HCT116 (cell line): ENCODE data around the gene ACTR3. TPM values are rescaled to one million over a fixed set of nuclear protein-coding genes. Genes with fewer than 3 reads are reported as not detected.

Experiments
- ATAC-seq: fragments of 200-7000 bp; cut with Tn5 transposase; 2 replicates; pipeline ENCODE4 v1.9.1; 2020; ENCODE audit warnings: mild to moderate bottlenecking, moderate library complexity
- BruUV-seq: library from RNA; stranded (reverse); fragments of 400-500 nt; replicated peaks from 2 replicates; lab custom pipeline; 2021; lab: Mats Ljungman, UMichigan
- CTCF ChIA-PET: fragments of 300-600 bp; sonication (Branson Sonifier 250); formaldehyde crosslinking; loops from one replicate; lab custom pipeline; 2021; ENCODE audit warnings: antibody characterized with exemption; lab: Charles Lee
- POLR2A ChIA-PET: fragments of 300-600, 350-600 bp; sonication (Branson Sonifier 250); formaldehyde crosslinking; loops from one replicate; lab custom pipeline; 2021; ENCODE audit warnings: antibody characterized with exemption; lab: Charles Lee
- RAD21 ChIA-PET, 2 experiments: fragments of 300-600 bp; sonication (Branson Sonifier 250); formaldehyde crosslinking; loops; one replicate each; lab custom pipeline; 2023; ENCODE audit warnings: low total read pairs in 2 of 2; ENCODE audit not compliant: uncharacterized antibody in 2 of 2, unreplicated experiment in 2 of 2, low non-redundant PET in 1 of 2; lab: Charles Lee
- DNase-seq: peaks from one replicate; pipeline ENCODE4 v3.0.0-alpha.2; 2010; ENCODE audit warnings: low read depth, low spot score
- H2AFZ ChIP-seq: fragments of 200-600 bp; shearing (Covaris generic), sonication (generic); 2 replicates; pipeline ENCODE4 v1.6.1; 2017; ENCODE audit warnings: low read depth, mixed run types, mixed read lengths, antibody characterized with exemption, low read length; ENCODE audit not compliant: poor library complexity, severe bottlenecking
- H3K27ac ChIP-seq: 2 replicates; pipeline ENCODE4 v1.5.1; 2012; ENCODE audit warnings: low read depth, low read length
- H3K27me3 ChIP-seq: fragments of 200-600 bp; sonication (generic); 2 replicates; pipeline ENCODE4 v1.6.1; 2016; ENCODE audit warnings: mixed run types, low read length, mixed read lengths; ENCODE audit not compliant: insufficient read depth
- H3K36me3 ChIP-seq, 2 experiments: fragments of 200-500 bp in 1 of 2; fragments of 200-600 bp in 1 of 2; sonication (Bioruptor generic) in 1 of 2; sonication (generic) in 1 of 2; 2 replicates each; pipeline versions ENCODE4 v1.5.1 to v1.6.1; 2014 to 2016; ENCODE audit warnings: low read length in 2 of 2, inconsistent platforms in 1 of 2, mixed read lengths in 1 of 2, mixed run types in 1 of 2; ENCODE audit not compliant: insufficient read depth in 2 of 2, control insufficient read depth in 1 of 2
- H3K4me1 ChIP-seq, 2 experiments: fragments of 200-600 bp in 1 of 2; sonication (generic) in 1 of 2; 2 replicates each; pipeline versions ENCODE4 v1.5.1 to v1.6.1; 2012 to 2017; ENCODE audit warnings: low read length in 2 of 2, inconsistent platforms in 1 of 2, mild to moderate bottlenecking in 1 of 2, mixed read lengths in 1 of 2, mixed run types in 1 of 2, moderate library complexity in 1 of 2; ENCODE audit not compliant: insufficient read depth in 2 of 2, control insufficient read depth in 1 of 2
- H3K4me2 ChIP-seq: fragments of 200-600 bp; sonication (generic); 2 replicates; pipeline ENCODE4 v1.6.1; 2017; ENCODE audit warnings: mixed run types, low read length, mixed read lengths
- H3K4me3 ChIP-seq, 2 experiments: fragments of 200-600 bp in 1 of 2; sonication (generic) in 1 of 2; replicated peaks in 1 of 2; 2 replicates each; pipeline ENCODE4 v1.5.1; 2011 to 2016; ENCODE audit warnings: low read length in 2 of 2, control low read depth in 1 of 2, low read depth in 1 of 2, mild to moderate bottlenecking in 1 of 2, mixed read lengths in 1 of 2, mixed run types in 1 of 2
- H3K79me2 ChIP-seq: fragments of 200-600 bp; sonication (generic); 2 replicates; pipeline ENCODE4 v1.6.1; 2017; ENCODE audit warnings: mild to moderate bottlenecking, mixed run types, low read length, moderate library complexity, mixed read lengths; ENCODE audit not compliant: insufficient read depth
- H3K9ac ChIP-seq: fragments of 200-600 bp; sonication (generic); 2 replicates; pipeline ENCODE4 v1.6.1; 2016; ENCODE audit warnings: low read length, mixed read lengths
- H3K9me2 ChIP-seq: fragments of 200-600 bp; sonication (generic), shearing (Covaris generic); 2 replicates; pipeline ENCODE4 v1.6.1; 2017; ENCODE audit warnings: mixed run types, mild to moderate bottlenecking, moderate library complexity; ENCODE audit not compliant: insufficient read depth
- H3K9me3 ChIP-seq, 2 experiments: fragments of 200-500 bp in 1 of 2; fragments of 200-600 bp in 1 of 2; sonication (Bioruptor generic) in 1 of 2; sonication (generic) in 1 of 2; 2 replicates each; pipeline ENCODE4 v1.6.1; 2014 to 2017; ENCODE audit warnings: low read length in 2 of 2, mixed read lengths in 2 of 2, inconsistent platforms in 1 of 2, low read depth in 1 of 2, mild to moderate bottlenecking in 1 of 2, mixed run types in 1 of 2, moderate library complexity in 1 of 2; ENCODE audit not compliant: control insufficient read depth in 1 of 2, insufficient read depth in 1 of 2
- H4K20me1 ChIP-seq: fragments of 200-600 bp; sonication (generic), shearing (Covaris generic); 2 replicates; pipeline ENCODE4 v1.6.1; 2017; ENCODE audit warnings: mixed run types, mild to moderate bottlenecking, moderate library complexity; ENCODE audit not compliant: insufficient read depth
- CTCF ChIP-seq, 3 experiments: fragments of 200-600 bp in 1 of 3; sonication (generic) in 1 of 3; IDR thresholded peaks in 2 of 3; conservative IDR thresholded peaks in 1 of 3; 2 replicates each; pipeline ENCODE4 v1.5.1; 2012 to 2017; ENCODE audit warnings: low read depth in 2 of 3, low read length in 2 of 3, antibody characterized with exemption in 1 of 3, borderline replicate concordance in 1 of 3, control low read depth in 1 of 3, mild to moderate bottlenecking in 1 of 3, mixed read lengths in 1 of 3, mixed run types in 1 of 3, moderate library complexity in 1 of 3; ENCODE audit not compliant: insufficient read depth in 1 of 3
- ELF1 ChIP-seq: IDR thresholded peaks from 2 replicates; pipeline ENCODE4 v1.6.1; 2012; ENCODE audit warnings: low read depth, borderline replicate concordance
- EZH2phosphoT487 ChIP-seq: fragments of 200-600 bp; IDR thresholded peaks from 2 replicates; pipeline ENCODE4 v1.6.1; 2018; ENCODE audit warnings: antibody characterized with exemption, borderline replicate concordance
- FOSL1 ChIP-seq: IDR thresholded peaks from 2 replicates; pipeline ENCODE4 v1.6.1; 2012; ENCODE audit warnings: low read depth
- JUND ChIP-seq: IDR thresholded peaks from 2 replicates; pipeline ENCODE4 v1.6.1; 2012
- POLR2AphosphoS5 ChIP-seq: IDR thresholded peaks from 2 replicates; pipeline ENCODE4 v1.6.1; 2011; ENCODE audit warnings: mild to moderate bottlenecking, low read depth, low read length, moderate library complexity
- RAD21 ChIP-seq: IDR thresholded peaks from 2 replicates; pipeline ENCODE4 v1.6.1; 2012; ENCODE audit warnings: low read depth, mild to moderate bottlenecking
- SIN3A ChIP-seq: IDR thresholded peaks from 2 replicates; pipeline ENCODE4 v1.6.1; 2012; ENCODE audit warnings: low read depth
- SP1 ChIP-seq: IDR thresholded peaks from 2 replicates; pipeline ENCODE4 v1.6.1; 2012; ENCODE audit warnings: low read depth
- SRF ChIP-seq: IDR thresholded peaks from 2 replicates; pipeline ENCODE4 v1.6.1; 2012; ENCODE audit warnings: low read depth
- YY1 ChIP-seq: IDR thresholded peaks from 2 replicates; pipeline ENCODE4 v1.6.1; 2011; ENCODE audit warnings: low read length, low read depth, moderate library complexity, mild to moderate bottlenecking; ENCODE audit not compliant: insufficient replicate concordance; ENCODE audit errors: extremely low read depth
- ZFX ChIP-seq: fragments of 450-650 bp; IDR thresholded peaks from 2 replicates; pipeline ENCODE4 v1.6.1; 2017
- ZNF274 ChIP-seq: fragments of 200-500 bp; sonication (Bioruptor generic); IDR thresholded peaks from 2 replicates; pipeline ENCODE4 v1.6.1; 2014; ENCODE audit warnings: mild to moderate bottlenecking, low read depth, low read length, inconsistent platforms
- intact Hi-C: fragments of 100-400 bp; cut with micrococcal nuclease; formaldehyde crosslinking; loops from 2 replicates; pipeline ENCODE4 v1.10.0; 2022
- total RNA-seq: library from RNA; stranded (reverse); gene quantifications from one replicate; pipeline ENCODE4 v1.2.1, GENCODE V29; 2021; ENCODE audit not compliant: unreplicated experiment
- TF ChIP-seq, protein P1 (sequence below): IDR thresholded peaks from 2 replicates; pipeline ENCODE4 v1.6.1; 2012
- TF ChIP-seq, protein P2 (sequence below): IDR thresholded peaks from 2 replicates; pipeline ENCODE4 v1.6.1; 2011; ENCODE audit warnings: mild to moderate bottlenecking, low read length, moderate library complexity; ENCODE audit not compliant: insufficient replicate concordance; ENCODE audit errors: extremely low read depth

The ACTR3 gene
- total RNA-seq, 1 experiment from 2014 or later = 232 TPM

GRCh38 chr2:113978524-113979190 is 88.8 kb downstream of the ACTR3 start:
- no peak for ATAC-seq
- ChIA-PET CTCF (interaction anchor here (2.8 kb wide), 1 partner anchor 13 kb away, joined by 9 read pairs; no protein-coding TSS in a partner anchor), RAD21 (interaction anchor here in 1 of 2 experiments (0.6 kb wide), 1 partner anchor 210 kb away, joined by 3 read pairs; no protein-coding TSS in a partner anchor), POLR2A (no interaction called here)
- no peaks in the 10 kb centered on the region for H3K36me3 ChIP-seq
- H3K9me2 ChIP-seq = no peaks in the 10 kb centered on the region
- no peaks in the 10 kb centered on the region for H3K79me2 ChIP-seq
- peaks cover 0 to 24% of the 10 kb centered on the region in 2 experiments; a peak in 1 of 4 replicates for H3K4me1 ChIP-seq
- H3K4me3 ChIP-seq = no peak overlapping the region; a peak in 1 of 4 replicates
- no peak for DNase-seq
- no peak overlapping the region for H2AFZ ChIP-seq
- H3K9ac ChIP-seq = no peak overlapping the region
- H3K4me2 ChIP-seq = peak overlapping the region; percentile 23; the same call in 1 of the 2 replicates
- H3K27ac ChIP-seq = peak overlapping the region; percentile 36
- intact Hi-C loops = no loop called here
- H3K9me3 ChIP-seq = peaks cover 4 to 13% of the 10 kb centered on the region in 2 experiments; a peak in 2 of 4 replicates
- no peak for TF ChIP-seq SP1
- TF ChIP-seq POLR2AphosphoS5 = no peak
- TF ChIP-seq SIN3A = no peak
- no peak for TF ChIP-seq ELF1
- no peak for TF ChIP-seq YY1
- TF ChIP-seq FOSL1 = no peak
- no peak for TF ChIP-seq EZH2phosphoT487
- TF ChIP-seq CTCF (IDR thresholded peaks at IDR 0.05 in 2 of 3, conservative IDR thresholded peaks at IDR 0.05 in 1 of 3; ENCODE audit: borderline replicate concordance in 1 of 3, insufficient read depth in 1 of 3, low read depth in 2 of 3, low read length in 2 of 3) = no peak
- TF ChIP-seq, protein P1, sequence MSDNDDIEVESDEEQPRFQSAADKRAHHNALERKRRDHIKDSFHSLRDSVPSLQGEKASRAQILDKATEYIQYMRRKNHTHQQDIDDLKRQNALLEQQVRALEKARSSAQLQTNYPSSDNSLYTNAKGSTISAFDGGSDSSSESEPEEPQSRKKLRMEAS = no peak
- no peak for TF ChIP-seq RAD21
- TF ChIP-seq SRF = no peak
- TF ChIP-seq ZNF274 = no peak
- TF ChIP-seq, protein P2, sequence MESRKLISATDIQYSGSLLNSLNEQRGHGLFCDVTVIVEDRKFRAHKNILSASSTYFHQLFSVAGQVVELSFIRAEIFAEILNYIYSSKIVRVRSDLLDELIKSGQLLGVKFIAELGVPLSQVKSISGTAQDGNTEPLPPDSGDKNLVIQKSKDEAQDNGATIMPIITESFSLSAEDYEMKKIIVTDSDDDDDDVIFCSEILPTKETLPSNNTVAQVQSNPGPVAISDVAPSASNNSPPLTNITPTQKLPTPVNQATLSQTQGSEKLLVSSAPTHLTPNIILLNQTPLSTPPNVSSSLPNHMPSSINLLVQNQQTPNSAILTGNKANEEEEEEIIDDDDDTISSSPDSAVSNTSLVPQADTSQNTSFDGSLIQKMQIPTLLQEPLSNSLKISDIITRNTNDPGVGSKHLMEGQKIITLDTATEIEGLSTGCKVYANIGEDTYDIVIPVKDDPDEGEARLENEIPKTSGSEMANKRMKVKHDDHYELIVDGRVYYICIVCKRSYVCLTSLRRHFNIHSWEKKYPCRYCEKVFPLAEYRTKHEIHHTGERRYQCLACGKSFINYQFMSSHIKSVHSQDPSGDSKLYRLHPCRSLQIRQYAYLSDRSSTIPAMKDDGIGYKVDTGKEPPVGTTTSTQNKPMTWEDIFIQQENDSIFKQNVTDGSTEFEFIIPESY = no peak
- no peak for TF ChIP-seq ZFX
- TF ChIP-seq JUND = no peak
- no TSS peak for BruUV-seq
- H4K20me1 ChIP-seq = no peaks in the 10 kb centered on the region
- no peaks in the 10 kb centered on the region for H3K27me3 ChIP-seq
